ENCODE data around the gene UVSSA.

UVSSA gene

GRCh38 chr4:1359976-1360375, 13.0 kb downstream of the UVSSA start:
- H3K4me1 ChIP-seq (ENCODE audit: insufficient read depth, insufficient read length): peaks cover 22% of the 10 kb centered on the region
- no peaks in the 10 kb centered on the region for H3K27me3 ChIP-seq (ENCODE audit: insufficient read depth, insufficient read length)
- no peak for TF ChIP-seq YY1 (IDR thresholded peaks at IDR 0.05; ENCODE audit: insufficient read depth, insufficient read length)
- no peak for TF ChIP-seq ZNF274 (IDR thresholded peaks at IDR 0.05; ENCODE audit: low read depth, low read length)
- no peak for TF ChIP-seq SUZ12 (IDR thresholded peaks at IDR 0.05; ENCODE audit: extremely low read depth, insufficient read depth, insufficient read length)
- H3K9ac ChIP-seq (ENCODE audit: insufficient read length, low read depth): peak overlapping the region; percentile 34
- DNase-seq (ENCODE audit: low read depth, low spot score): no peak
- H3K4me3 ChIP-seq (ENCODE audit: insufficient read length, low read depth): no peak overlapping the region
- H3K36me3 ChIP-seq (ENCODE audit: insufficient read depth, insufficient read length, low read length): peaks cover 78% of the 10 kb centered on the region
- no peaks in the 10 kb centered on the region for H3K9me3 ChIP-seq (ENCODE audit: insufficient read depth, low read length)

GRCh38 chr4:1360423-1361283, 13.6 kb downstream of the UVSSA start:
- H3K9ac ChIP-seq (ENCODE audit: insufficient read length, low read depth): peak overlapping the region; percentile 34
- DNase-seq (ENCODE audit: low read depth, low spot score): peak; percentile 8
- H3K36me3 ChIP-seq (ENCODE audit: insufficient read depth, insufficient read length, low read length): peaks cover 75% of the 10 kb centered on the region
- no peaks in the 10 kb centered on the region for H3K27me3 ChIP-seq (ENCODE audit: insufficient read depth, insufficient read length)
- H3K4me1 ChIP-seq (ENCODE audit: insufficient read depth, insufficient read length): peaks cover 20% of the 10 kb centered on the region
- H3K9me3 ChIP-seq (ENCODE audit: insufficient read depth, low read length): no peaks in the 10 kb centered on the region
- TF ChIP-seq ZNF274 (IDR thresholded peaks at IDR 0.05; ENCODE audit: low read depth, low read length): no peak
- no peak for TF ChIP-seq YY1 (IDR thresholded peaks at IDR 0.05; ENCODE audit: insufficient read depth, insufficient read length)
- no peak for TF ChIP-seq SUZ12 (IDR thresholded peaks at IDR 0.05; ENCODE audit: extremely low read depth, insufficient read depth, insufficient read length)
- H3K4me3 ChIP-seq (ENCODE audit: insufficient read length, low read depth): no peak overlapping the region

GRCh38 chr4:1361431-1361830, 14.4 kb downstream of the UVSSA start:
- no peak for DNase-seq (ENCODE audit: low read depth, low spot score)
- TF ChIP-seq ZNF274 (IDR thresholded peaks at IDR 0.05; ENCODE audit: low read depth, low read length) (no peak), YY1 (IDR thresholded peaks at IDR 0.05; ENCODE audit: insufficient read depth, insufficient read length) (no peak), SUZ12 (IDR thresholded peaks at IDR 0.05; ENCODE audit: extremely low read depth, insufficient read depth, insufficient read length) (no peak)
- Histone ChIP-seq H3K9ac (ENCODE audit: insufficient read length, low read depth) (no peak overlapping the region), H3K9me3 (ENCODE audit: insufficient read depth, low read length) (no peaks in the 10 kb centered on the region), H3K4me1 (ENCODE audit: insufficient read depth, insufficient read length) (peaks cover 15% of the 10 kb centered on the region), H3K4me3 (ENCODE audit: insufficient read length, low read depth) (no peak overlapping the region), H3K27me3 (ENCODE audit: insufficient read depth, insufficient read length) (no peaks in the 10 kb centered on the region), H3K36me3 (ENCODE audit: insufficient read depth, insufficient read length, low read length) (peaks cover 74% of the 10 kb centered on the region)

- DNase-seq (ENCODE audit: low read depth, low spot score): no peak
- H3K9me3 ChIP-seq (ENCODE audit: insufficient read depth, low read length): no peaks in the 10 kb centered on the region
- H3K9ac ChIP-seq (ENCODE audit: insufficient read length, low read depth): no peak overlapping the region
- no peaks in the 10 kb centered on the region for H3K27me3 ChIP-seq (ENCODE audit: insufficient read depth, insufficient read length)
- no peak overlapping the region for H3K4me3 ChIP-seq (ENCODE audit: insufficient read length, low read depth)
- TF ChIP-seq ZNF274 (IDR thresholded peaks at IDR 0.05; ENCODE audit: low read depth, low read length) (no peak), SUZ12 (IDR thresholded peaks at IDR 0.05; ENCODE audit: extremely low read depth, insufficient read depth, insufficient read length) (no peak), YY1 (IDR thresholded peaks at IDR 0.05; ENCODE audit: insufficient read depth, insufficient read length) (no peak)
- H3K36me3 ChIP-seq (ENCODE audit: insufficient read depth, insufficient read length, low read length): peaks cover 74% of the 10 kb centered on the region
- peaks cover 13% of the 10 kb centered on the region for H3K4me1 ChIP-seq (ENCODE audit: insufficient read depth, insufficient read length)
These were observed 15.0 kb downstream of the UVSSA start for GRCh38 chr4:1362046-1362445.

DNA sequence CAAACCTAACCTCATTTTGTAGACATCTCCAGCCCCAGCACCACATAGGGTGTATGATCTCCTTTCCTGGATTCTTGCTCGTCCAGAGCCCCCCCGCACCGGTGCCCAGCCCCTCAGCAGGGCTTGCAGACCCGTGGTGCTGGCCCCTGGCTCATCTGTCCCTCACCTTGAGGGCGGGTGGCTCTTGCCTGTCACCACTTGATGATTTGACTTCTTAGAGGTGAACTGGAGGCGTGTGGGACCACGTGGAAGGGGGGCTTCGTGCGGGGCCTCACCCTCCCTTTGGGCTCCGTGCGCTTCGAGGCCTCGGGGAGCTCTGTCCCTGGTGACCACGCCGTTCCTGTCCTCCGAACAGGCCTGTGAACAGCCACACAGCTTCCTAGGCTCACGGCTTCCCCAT, 15.5 kb downstream of the UVSSA start:
- Histone ChIP-seq H3K4me1 (ENCODE audit: insufficient read depth, insufficient read length) (peaks cover 13% of the 10 kb centered on the region), H3K9ac (ENCODE audit: insufficient read length, low read depth) (no peak overlapping the region), H3K36me3 (ENCODE audit: insufficient read depth, insufficient read length, low read length) (peaks cover 72% of the 10 kb centered on the region), H3K4me3 (ENCODE audit: insufficient read length, low read depth) (no peak overlapping the region), H3K9me3 (ENCODE audit: insufficient read depth, low read length) (no peaks in the 10 kb centered on the region), H3K27me3 (ENCODE audit: insufficient read depth, insufficient read length) (no peaks in the 10 kb centered on the region)
- TF ChIP-seq ZNF274 (IDR thresholded peaks at IDR 0.05; ENCODE audit: low read depth, low read length) (no peak), YY1 (IDR thresholded peaks at IDR 0.05; ENCODE audit: insufficient read depth, insufficient read length) (no peak), SUZ12 (IDR thresholded peaks at IDR 0.05; ENCODE audit: extremely low read depth, insufficient read depth, insufficient read length) (no peak)
- no peak for DNase-seq (ENCODE audit: low read depth, low spot score)

DNA sequence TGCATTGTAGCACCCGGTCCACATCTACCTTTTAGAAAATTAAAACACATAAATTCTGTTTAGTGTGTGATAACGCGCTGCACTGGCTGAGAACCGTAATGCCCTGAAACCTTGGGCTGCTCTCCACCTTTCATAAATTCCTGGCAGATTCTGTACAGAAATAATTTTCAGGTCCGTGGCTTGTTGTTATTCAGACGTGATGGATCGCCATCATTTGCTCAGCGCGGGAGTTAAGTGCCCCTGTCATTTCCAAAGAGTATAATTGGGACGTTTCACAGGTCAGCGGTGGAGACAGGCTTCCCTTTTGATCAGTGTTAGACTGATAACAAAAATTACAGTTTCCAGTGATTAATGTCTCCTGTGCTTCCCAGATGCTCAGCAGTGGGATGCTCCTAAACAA, 16.5 kb downstream of the UVSSA start:
- H3K4me1 ChIP-seq (ENCODE audit: insufficient read depth, insufficient read length): peaks cover 15% of the 10 kb centered on the region
- no peaks in the 10 kb centered on the region for H3K27me3 ChIP-seq (ENCODE audit: insufficient read depth, insufficient read length)
- H3K4me3 ChIP-seq (ENCODE audit: insufficient read length, low read depth): no peak overlapping the region
- DNase-seq (ENCODE audit: low read depth, low spot score): no peak
- no peak overlapping the region for H3K9ac ChIP-seq (ENCODE audit: insufficient read length, low read depth)
- peaks cover 72% of the 10 kb centered on the region for H3K36me3 ChIP-seq (ENCODE audit: insufficient read depth, insufficient read length, low read length)
- no peaks in the 10 kb centered on the region for H3K9me3 ChIP-seq (ENCODE audit: insufficient read depth, low read length)
- no peak for TF ChIP-seq SUZ12 (IDR thresholded peaks at IDR 0.05; ENCODE audit: extremely low read depth, insufficient read depth, insufficient read length)
- no peak for TF ChIP-seq ZNF274 (IDR thresholded peaks at IDR 0.05; ENCODE audit: low read depth, low read length)
- TF ChIP-seq YY1 (IDR thresholded peaks at IDR 0.05; ENCODE audit: insufficient read depth, insufficient read length): no peak

DNA sequence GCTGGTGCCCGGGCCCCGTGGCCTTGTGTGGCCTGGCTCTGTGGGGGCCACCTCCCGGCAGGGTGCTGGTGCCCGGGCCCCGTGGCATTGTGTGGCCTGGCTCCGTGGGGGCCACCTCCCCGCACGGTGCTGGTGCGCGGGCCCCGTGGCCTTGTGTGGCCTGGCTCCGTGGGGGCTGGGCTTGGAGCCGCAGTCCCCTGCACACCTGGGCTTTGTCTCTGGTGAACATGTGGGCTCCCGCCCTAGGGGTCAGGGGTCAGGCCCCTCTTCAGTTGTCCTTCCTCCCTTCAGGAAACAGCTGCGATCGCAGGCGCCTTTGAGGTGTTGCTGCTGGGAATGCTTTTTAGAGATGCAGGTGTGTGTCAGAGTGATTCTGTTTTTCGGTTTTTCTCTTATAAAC, 17.2 kb downstream of the UVSSA start:
- Histone ChIP-seq H3K36me3 (ENCODE audit: insufficient read depth, insufficient read length, low read length) (peaks cover 72% of the 10 kb centered on the region), H3K9ac (ENCODE audit: insufficient read length, low read depth) (no peak overlapping the region), H3K4me1 (ENCODE audit: insufficient read depth, insufficient read length) (peaks cover 17% of the 10 kb centered on the region), H3K27me3 (ENCODE audit: insufficient read depth, insufficient read length) (no peaks in the 10 kb centered on the region), H3K4me3 (ENCODE audit: insufficient read length, low read depth) (no peak overlapping the region), H3K9me3 (ENCODE audit: insufficient read depth, low read length) (no peaks in the 10 kb centered on the region)
- DNase-seq (ENCODE audit: low read depth, low spot score): no peak
- TF ChIP-seq ZNF274 (IDR thresholded peaks at IDR 0.05; ENCODE audit: low read depth, low read length): no peak

Measured in NT2/D1 (cell line).